GM12875 (cell line): Measurements from ENCODE around the gene TNK1.

ENCODE experiments used
- H3K4me3 ChIP-seq: one replicate; pipeline ENCODE4 v1.5.1; 2011; ENCODE audit warnings: low read depth, low read length, control low read depth
- TF ChIP-seq, protein P1 (sequence below): IDR thresholded peaks from 2 replicates; pipeline ENCODE4 v1.5.1; 2011; ENCODE audit warnings: low read depth, mild to moderate bottlenecking, control low read depth, inconsistent platforms, low read length, moderate library complexity, borderline replicate concordance; ENCODE audit not compliant: insufficient read depth

The TNK1 gene

DNA sequence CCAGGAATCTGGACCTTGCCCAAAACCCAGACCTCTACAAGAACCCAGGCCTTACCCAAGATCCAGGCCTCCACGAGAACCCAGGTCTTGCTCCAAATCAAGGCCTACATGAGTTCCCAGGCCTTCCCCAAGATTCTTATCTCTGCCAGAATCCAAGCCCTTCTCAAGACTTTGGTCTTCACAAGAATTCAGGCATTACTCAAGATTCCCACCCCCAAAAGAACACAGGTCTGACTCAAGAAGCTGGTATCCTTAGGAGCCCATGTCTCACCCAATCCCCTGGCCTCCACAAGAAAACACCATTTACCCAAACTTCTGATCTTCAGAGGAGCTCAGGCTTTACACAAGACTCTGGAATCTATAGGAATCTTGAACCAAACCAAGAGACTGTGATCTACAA, 50.3 kb downstream of the TNK1 start:
- TF ChIP-seq, protein P1, sequence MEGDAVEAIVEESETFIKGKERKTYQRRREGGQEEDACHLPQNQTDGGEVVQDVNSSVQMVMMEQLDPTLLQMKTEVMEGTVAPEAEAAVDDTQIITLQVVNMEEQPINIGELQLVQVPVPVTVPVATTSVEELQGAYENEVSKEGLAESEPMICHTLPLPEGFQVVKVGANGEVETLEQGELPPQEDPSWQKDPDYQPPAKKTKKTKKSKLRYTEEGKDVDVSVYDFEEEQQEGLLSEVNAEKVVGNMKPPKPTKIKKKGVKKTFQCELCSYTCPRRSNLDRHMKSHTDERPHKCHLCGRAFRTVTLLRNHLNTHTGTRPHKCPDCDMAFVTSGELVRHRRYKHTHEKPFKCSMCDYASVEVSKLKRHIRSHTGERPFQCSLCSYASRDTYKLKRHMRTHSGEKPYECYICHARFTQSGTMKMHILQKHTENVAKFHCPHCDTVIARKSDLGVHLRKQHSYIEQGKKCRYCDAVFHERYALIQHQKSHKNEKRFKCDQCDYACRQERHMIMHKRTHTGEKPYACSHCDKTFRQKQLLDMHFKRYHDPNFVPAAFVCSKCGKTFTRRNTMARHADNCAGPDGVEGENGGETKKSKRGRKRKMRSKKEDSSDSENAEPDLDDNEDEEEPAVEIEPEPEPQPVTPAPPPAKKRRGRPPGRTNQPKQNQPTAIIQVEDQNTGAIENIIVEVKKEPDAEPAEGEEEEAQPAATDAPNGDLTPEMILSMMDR: no peak
- H3K4me3 ChIP-seq: no peak overlapping the region

DNA sequence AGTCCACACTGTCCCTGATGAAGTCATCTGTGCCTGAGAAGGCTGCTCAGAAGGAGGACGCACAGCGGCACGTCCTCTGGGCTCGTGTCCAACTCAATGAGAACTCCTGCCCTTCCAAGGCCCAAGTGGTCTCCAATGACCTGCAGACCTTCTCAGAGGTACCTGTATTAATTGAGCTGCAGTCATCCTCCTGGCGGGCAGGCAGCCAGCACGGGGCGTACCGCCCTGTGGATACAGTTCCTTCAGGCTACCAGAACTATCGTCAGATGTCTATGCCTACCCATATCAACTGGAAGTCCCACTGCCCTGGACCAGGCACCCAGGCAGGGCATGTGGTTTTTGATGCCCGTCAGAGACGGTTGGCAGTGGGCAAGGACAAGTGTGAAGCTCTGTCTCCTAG, 51.4 kb downstream of the TNK1 start:
- no peak overlapping the region for H3K4me3 ChIP-seq
- TF ChIP-seq, protein P1: no peak

DNA sequence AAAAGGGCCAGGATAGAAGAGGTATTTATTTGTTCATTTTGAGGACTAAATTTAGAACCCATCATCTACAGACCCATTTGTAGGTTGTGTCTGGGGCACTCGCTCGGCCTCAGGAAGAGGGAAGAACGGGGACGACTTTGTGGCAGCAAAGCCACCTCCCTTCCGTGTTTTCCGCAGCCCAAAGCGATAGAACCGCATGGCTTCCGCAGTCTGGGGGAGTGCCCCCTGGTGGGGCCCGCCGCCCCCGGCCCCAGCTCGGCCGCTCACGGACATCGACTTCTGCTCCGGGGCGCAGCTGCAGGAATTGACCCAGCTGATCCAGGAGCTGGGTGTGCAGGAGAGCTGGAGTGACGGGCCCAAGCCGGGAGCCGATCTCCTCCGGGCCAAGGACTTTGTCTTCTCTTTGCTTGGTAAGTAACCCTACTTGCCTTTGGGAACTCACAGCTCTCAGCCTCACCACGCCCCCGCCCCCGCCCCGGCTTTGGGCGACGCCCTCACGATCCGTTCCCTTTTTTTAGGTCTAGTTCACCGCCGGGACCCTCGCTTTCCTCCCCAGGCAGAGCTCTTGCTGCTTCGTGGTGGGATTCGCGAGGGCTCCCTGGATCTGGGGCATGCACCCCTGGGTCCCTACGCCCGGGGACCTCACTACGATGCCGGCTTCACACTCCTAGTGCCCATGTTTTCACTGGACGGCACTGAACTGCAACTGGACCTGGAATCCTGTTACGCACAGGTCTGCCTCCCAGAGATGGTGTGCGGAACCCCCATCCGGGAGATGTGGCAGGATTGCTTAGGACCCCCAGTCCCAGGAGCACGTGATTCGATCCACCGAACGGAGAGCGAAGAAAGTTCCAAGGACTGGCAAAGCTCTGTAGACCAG, 55.0 kb downstream of the TNK1 start:
- TF ChIP-seq, protein P1: peak; percentile 51

DNA sequence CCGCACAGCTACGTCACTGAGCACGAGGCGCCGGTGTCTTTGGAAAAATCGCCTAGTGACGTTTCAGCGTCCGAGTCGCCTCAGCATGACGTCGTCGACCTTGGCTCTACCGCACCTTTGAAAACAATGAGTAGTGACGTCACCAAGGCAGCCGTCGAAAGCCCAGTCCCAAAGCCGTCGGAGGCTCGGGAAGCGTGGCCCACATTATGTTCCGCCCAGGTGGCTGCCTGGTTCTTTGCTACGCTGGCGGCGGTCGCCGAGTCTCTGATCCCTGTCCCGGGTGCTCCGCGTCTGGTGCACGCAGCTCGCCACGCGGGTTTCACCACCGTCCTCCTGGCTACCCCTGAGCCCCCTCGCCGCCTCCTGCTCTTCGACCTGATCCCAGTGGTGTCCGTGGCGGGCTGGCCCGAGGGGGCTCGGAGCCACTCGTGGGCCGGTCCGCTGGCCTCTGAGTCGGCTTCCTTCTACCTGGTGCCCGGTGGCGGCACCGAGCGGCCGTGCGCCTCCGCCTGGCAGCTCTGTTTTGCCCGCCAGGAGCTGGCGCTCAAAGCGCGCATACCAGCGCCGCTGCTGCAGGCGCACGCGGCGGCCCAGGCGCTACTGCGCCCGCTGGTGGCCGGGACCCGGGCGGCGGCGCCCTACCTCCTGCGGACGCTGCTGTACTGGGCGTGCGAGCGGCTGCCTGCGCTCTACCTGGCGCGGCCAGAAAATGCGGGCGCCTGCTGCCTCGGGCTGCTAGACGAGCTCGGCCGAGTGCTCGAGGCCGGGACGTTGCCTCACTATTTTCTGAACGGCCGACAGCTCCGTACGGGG, 55.9 kb downstream of the TNK1 start:
- TF ChIP-seq, protein P1: peak; percentile 93
- H3K4me3 ChIP-seq: peak overlapping the region; percentile 68

More for the DNA sequence above, 55.0 kb downstream of the TNK1 start:
- peak overlapping the region; percentile 68 for H3K4me3 ChIP-seq

DNA sequence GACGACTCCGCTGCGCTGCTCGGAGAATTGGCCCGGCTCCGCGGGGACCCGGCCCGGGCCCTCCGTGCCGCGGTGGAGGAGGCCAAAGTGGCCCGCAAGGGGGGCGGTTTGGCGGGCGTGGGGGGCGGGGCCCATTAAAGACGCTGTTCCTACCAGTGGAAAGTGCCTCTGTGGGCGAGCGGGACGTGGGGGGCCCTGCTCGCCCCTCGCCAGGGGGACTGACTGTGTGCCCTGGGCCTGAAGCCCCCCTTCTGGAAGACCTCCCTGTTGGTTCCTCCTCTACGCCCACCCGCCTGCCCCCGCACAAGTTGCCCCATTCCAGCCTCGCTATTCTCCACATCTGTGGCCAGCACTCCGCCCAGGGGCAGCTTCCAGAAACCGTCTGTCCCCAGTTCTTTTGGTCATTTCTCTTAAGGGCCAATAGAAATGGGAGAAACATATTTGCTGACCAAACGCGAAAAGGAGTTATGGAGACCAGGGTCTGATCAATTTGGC, 56.5 kb downstream of the TNK1 start:
- H3K4me3 ChIP-seq: no peak overlapping the region
- TF ChIP-seq, protein P1: no peak

DNA sequence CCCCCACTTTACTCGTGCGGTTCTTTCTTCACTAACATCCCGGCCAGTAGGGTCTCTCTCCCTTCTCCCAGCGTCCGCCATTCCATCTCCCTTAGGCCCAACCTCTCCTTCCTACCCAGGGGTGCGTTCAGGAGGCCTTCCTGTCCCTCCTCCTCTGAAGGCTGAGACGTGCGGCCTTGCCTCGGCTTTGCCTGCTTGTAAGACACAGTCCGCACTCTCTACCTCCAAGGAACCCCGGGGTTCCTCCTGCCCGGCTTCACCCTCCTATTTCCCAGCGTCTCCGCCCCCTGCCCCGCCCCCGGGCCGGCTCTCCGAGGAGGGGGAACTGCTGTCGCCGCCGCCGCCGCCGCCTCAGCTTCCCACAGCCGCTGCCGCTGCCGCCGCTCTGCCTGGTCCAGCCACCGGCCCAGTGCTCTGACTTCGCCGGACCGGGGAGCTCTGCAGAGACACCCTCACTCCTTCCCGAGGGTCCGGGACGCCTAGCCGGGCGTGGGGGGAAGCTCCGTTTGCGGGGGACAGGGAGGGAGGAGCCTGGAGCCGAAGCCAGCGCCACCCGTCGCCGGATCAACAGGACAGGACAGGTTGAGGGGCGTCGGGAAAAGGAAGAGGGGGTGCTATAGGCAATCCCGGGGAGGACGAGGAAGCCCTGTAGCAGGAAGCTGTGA, 57.2 kb downstream of the TNK1 start:
- H3K4me3 ChIP-seq: peak overlapping the region; percentile 21
- TF ChIP-seq, protein P1: no peak
